ENCODE data around the gene LMNTD1. TPM values are rescaled to one million over a fixed set of nuclear protein-coding genes. Genes with fewer than 3 reads are reported as not detected.

LMNTD1 gene
- polyA plus RNA-seq, 3 donors: not detected

DNA sequence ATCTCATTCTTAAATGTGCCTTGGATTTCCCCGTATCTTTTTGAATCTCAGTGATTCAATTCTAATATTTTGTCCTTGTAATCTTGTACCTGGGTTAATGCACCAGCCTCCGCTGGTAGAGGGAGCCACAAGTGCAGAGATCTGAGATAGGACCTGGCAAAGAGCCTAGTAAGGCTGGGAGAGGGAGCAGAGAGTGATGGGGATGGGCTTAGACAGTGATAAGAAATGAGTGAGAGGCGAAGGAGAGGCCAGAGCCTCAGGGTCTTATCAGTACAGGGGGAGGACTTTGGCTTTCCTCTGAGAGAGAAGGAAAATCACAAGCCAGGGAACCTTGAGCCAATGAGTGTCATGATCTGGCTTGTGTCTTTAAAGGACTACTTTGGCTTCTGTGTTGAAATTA lies 30.5 kb upstream of the LMNTD1 start:
- H2AFZ ChIP-seq (ENCODE audit: insufficient read depth, low read depth, low read length, poor library complexity, severe bottlenecking): no peak overlapping the region
- H3K27ac ChIP-seq (ENCODE audit: low read depth in 1 of 2, low read length in 2 of 2): no peak overlapping the region
- peaks cover 0 to 3% (median 0%) of the 10 kb centered on the region in 3 donors for H3K27me3 Mint-ChIP-seq (ENCODE audit: low read depth in 3 of 3)
- peaks cover 2 to 8% (median 7%) of the 10 kb centered on the region in 7 donors for H3K9me3 Mint-ChIP-seq
- H3K4me1 Mint-ChIP-seq: no peaks in the 10 kb centered on the region
- H3K79me2 ChIP-seq (ENCODE audit: insufficient read depth, low read length): no peaks in the 10 kb centered on the region
- H3K27ac Mint-ChIP-seq: no peak overlapping the region
- H3K4me1 ChIP-seq (ENCODE audit: control insufficient read depth in 1 of 2, insufficient read depth in 2 of 2, low read length in 2 of 2): no peaks in the 10 kb centered on the region
- H4K20me1 ChIP-seq (ENCODE audit: insufficient read depth, low read length): no peaks in the 10 kb centered on the region
- no peak for DNase-seq
- intact Hi-C loops (cut with micrococcal nuclease): no loop called here
- no peak overlapping the region for H3K4me3 Mint-ChIP-seq
- no peak overlapping the region for H3K9ac ChIP-seq (ENCODE audit: insufficient read depth, low read length, poor library complexity, severe bottlenecking)
- no peaks in the 10 kb centered on the region for H3K36me3 ChIP-seq (replicated peaks in 1 of 2; ENCODE audit: control insufficient read depth in 1 of 2, insufficient read depth in 2 of 2, low read length in 2 of 2)
- no peak overlapping the region for H3K4me2 ChIP-seq (replicated peaks; ENCODE audit: extremely low read depth, low read length, poor library complexity, severe bottlenecking)
- H3K27me3 ChIP-seq (ENCODE audit: control insufficient read depth in 2 of 2, insufficient read depth in 2 of 2, low read length in 2 of 2): no peaks in the 10 kb centered on the region
- no peaks in the 10 kb centered on the region for H3K36me3 Mint-ChIP-seq
- peaks cover 0 to 4% of the 10 kb centered on the region in 2 donors for H3K9me3 ChIP-seq (replicated peaks in 1 of 2; ENCODE audit: control insufficient read depth in 1 of 2, insufficient read depth in 1 of 2, low read length in 2 of 2)
- H3K4me3 ChIP-seq (replicated peaks in 1 of 3; ENCODE audit: low read depth in 2 of 3, low read length in 3 of 3): no peak overlapping the region
- WGBS (ENCODE audit: insufficient coverage): 79% methylated on average over 2 of the region's 3 CpGs
- TF ChIP-seq, protein P1, sequence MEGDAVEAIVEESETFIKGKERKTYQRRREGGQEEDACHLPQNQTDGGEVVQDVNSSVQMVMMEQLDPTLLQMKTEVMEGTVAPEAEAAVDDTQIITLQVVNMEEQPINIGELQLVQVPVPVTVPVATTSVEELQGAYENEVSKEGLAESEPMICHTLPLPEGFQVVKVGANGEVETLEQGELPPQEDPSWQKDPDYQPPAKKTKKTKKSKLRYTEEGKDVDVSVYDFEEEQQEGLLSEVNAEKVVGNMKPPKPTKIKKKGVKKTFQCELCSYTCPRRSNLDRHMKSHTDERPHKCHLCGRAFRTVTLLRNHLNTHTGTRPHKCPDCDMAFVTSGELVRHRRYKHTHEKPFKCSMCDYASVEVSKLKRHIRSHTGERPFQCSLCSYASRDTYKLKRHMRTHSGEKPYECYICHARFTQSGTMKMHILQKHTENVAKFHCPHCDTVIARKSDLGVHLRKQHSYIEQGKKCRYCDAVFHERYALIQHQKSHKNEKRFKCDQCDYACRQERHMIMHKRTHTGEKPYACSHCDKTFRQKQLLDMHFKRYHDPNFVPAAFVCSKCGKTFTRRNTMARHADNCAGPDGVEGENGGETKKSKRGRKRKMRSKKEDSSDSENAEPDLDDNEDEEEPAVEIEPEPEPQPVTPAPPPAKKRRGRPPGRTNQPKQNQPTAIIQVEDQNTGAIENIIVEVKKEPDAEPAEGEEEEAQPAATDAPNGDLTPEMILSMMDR (IDR thresholded peaks at IDR 0.05): no peak

DNA sequence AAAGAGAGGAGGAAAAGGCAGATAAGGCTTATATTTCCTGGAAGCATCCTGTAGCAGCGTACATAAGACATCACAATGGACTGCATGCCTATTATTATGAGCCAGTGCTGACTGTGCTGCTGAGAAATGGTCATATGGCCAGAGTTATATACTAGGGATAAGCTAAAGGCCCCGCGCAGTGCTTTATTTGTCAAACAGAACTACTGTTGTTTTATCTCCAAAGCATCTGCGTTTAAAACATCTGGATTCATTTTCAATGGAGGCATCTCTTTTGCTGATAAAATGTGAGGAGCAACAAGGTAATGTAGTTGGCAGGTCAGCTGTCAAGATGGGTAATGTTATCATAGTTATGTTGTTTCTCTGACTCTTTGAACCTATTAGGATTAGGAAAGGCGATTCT lies 28.0 kb upstream of the LMNTD1 start:
- H3K27me3 ChIP-seq (ENCODE audit: control insufficient read depth in 2 of 2, insufficient read depth in 2 of 2, low read length in 2 of 2): no peaks in the 10 kb centered on the region
- no peaks in the 10 kb centered on the region for H3K36me3 ChIP-seq (replicated peaks in 1 of 2; ENCODE audit: control insufficient read depth in 1 of 2, insufficient read depth in 2 of 2, low read length in 2 of 2)
- TF ChIP-seq, protein P1 (IDR thresholded peaks at IDR 0.05): no peak
- no peak overlapping the region for H3K27ac ChIP-seq (ENCODE audit: low read depth in 1 of 2, low read length in 2 of 2)
- no peaks in the 10 kb centered on the region for H3K4me1 ChIP-seq (ENCODE audit: control insufficient read depth in 1 of 2, insufficient read depth in 2 of 2, low read length in 2 of 2)
- no peak overlapping the region for H3K4me3 ChIP-seq (replicated peaks in 1 of 3; ENCODE audit: low read depth in 2 of 3, low read length in 3 of 3)
- no peaks in the 10 kb centered on the region for H3K79me2 ChIP-seq (ENCODE audit: insufficient read depth, low read length)
- H3K27ac Mint-ChIP-seq: no peak overlapping the region
- H2AFZ ChIP-seq (ENCODE audit: insufficient read depth, low read depth, low read length, poor library complexity, severe bottlenecking): no peak overlapping the region
- no CpG with 5 or more reads among the region's 5 CpGs for WGBS (ENCODE audit: insufficient coverage)
- H3K4me2 ChIP-seq (replicated peaks; ENCODE audit: extremely low read depth, low read length, poor library complexity, severe bottlenecking): no peak overlapping the region
- peaks cover 0 to 2% (median 0%) of the 10 kb centered on the region in 3 donors for H3K27me3 Mint-ChIP-seq (ENCODE audit: low read depth in 3 of 3)
- H3K4me1 Mint-ChIP-seq: no peaks in the 10 kb centered on the region
- H3K9me3 Mint-ChIP-seq: peaks cover 0 to 7% (median 3%) of the 10 kb centered on the region in 7 donors
- H3K9me3 ChIP-seq (replicated peaks in 1 of 2; ENCODE audit: control insufficient read depth in 1 of 2, insufficient read depth in 1 of 2, low read length in 2 of 2): no peaks in the 10 kb centered on the region
- no peaks in the 10 kb centered on the region for H4K20me1 ChIP-seq (ENCODE audit: insufficient read depth, low read length)
- no peak for DNase-seq
- H3K4me3 Mint-ChIP-seq: no peak overlapping the region
- H3K9ac ChIP-seq (ENCODE audit: insufficient read depth, low read length, poor library complexity, severe bottlenecking): no peak overlapping the region
- intact Hi-C loops (cut with micrococcal nuclease): no loop called here
- no peaks in the 10 kb centered on the region for H3K36me3 Mint-ChIP-seq

All from CD14-positive monocyte (primary cell).